ENCODE data around the gene IL21R.

Gene IL21R

GRCh38 chr16:27401768-27402568 lies at the start of gene IL21R:
IL21R (plus strand) TSS chr16:27402174; CDS start chr16:27430072, 27,898 bp downstream.
- peak; percentile 89 for DNase-seq

- DNase-seq, result no peak
These were observed 48.1 kb upstream of the IL21R start for GRCh38 chr16:27353853-27354252.

- peak; percentile 55 for DNase-seq
These were observed 46.4 kb upstream of the IL21R start for GRCh38 chr16:27355610-27356009.

- DNase-seq, result no peak
These were observed 45.2 kb upstream of the IL21R start for GRCh38 chr16:27356794-27357193.

GRCh38 chr16:27359051-27359450 lies 42.9 kb upstream of the IL21R start:
- DNase-seq, result no peak

GRCh38 chr16:27359615-27360014 lies 42.4 kb upstream of the IL21R start:
- no peak for DNase-seq

- no peak for DNase-seq
These were observed 40.0 kb upstream of the IL21R start for GRCh38 chr16:27361987-27362386.

- DNase-seq, result no peak
These were observed 39.3 kb upstream of the IL21R start for GRCh38 chr16:27362570-27363245.

- no peak for DNase-seq
These were observed 38.7 kb upstream of the IL21R start for GRCh38 chr16:27363246-27363632.

GRCh38 chr16:27363797-27364196 lies 38.2 kb upstream of the IL21R start:
- no peak for DNase-seq

GRCh38 chr16:27364493-27365141 lies 37.4 kb upstream of the IL21R start:
- DNase-seq, result no peak

GRCh38 chr16:27365142-27366089 lies 36.6 kb upstream of the IL21R start:
- no peak for DNase-seq

GRCh38 chr16:27366687-27367460 lies 35.1 kb upstream of the IL21R start:
- peak; percentile 22 for DNase-seq

- DNase-seq, result peak; percentile 87
These were observed 34.3 kb upstream of the IL21R start for GRCh38 chr16:27367461-27368357.

- no peak for DNase-seq
These were observed 33.6 kb upstream of the IL21R start for GRCh38 chr16:27368358-27368722.

GRCh38 chr16:27369806-27370205 lies 32.2 kb upstream of the IL21R start:
- DNase-seq, result no peak

GRCh38 chr16:27370318-27370717 lies 31.7 kb upstream of the IL21R start:
- DNase-seq, result no peak

GRCh38 chr16:27373312-27373711 lies 28.7 kb upstream of the IL21R start:
- no peak for DNase-seq

GRCh38 chr16:27374221-27374803 lies 27.7 kb upstream of the IL21R start:
- peak; percentile 37 for DNase-seq

GRCh38 chr16:27374804-27375425 lies 27.1 kb upstream of the IL21R start:
- peak; percentile 46 for DNase-seq
